Measurements from ENCODE around the gene KCNQ2. TPM values are rescaled to one million over a fixed set of nuclear protein-coding genes. Genes with fewer than 3 reads are reported as not detected.

Gene KCNQ2
- total RNA-seq, 4 donors from 2014 or later: 0.76 TPM; not detected in 3

DNA sequence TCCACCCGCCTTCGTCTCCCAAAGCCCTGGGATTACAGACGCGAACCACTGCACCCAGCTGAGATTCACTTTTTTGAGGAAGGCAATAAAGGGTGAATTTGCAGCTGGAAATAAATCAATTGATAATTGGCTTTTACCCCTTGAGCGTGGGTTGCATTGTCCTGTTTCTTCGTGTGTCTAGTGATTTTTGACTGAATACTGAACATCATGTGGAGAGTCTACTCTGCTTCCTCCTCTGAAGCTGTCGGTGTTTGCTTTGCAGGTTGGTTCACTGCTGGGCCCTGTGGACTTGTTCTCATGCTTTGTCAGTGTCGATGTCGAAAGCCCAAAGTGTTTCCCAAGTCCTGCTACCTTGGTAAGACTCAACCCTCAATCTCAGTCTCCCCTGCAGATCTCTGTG, 32.2 kb upstream of the KCNQ2 start:
- H3K27me3 ChIP-seq: peaks cover 66% of the 10 kb centered on the region
- peaks cover 9% of the 10 kb centered on the region for H3K9me3 ChIP-seq
- WGBS: 84% methylated on average over 9 of the region's 9 CpGs

GRCh38 chr20:63503524-63503923, 31.1 kb upstream of the KCNQ2 start:
- Histone ChIP-seq H3K4me3 (no peak overlapping the region), H3K27me3 (peaks cover 74% of the 10 kb centered on the region), H3K4me1 (peaks cover 14% of the 10 kb centered on the region), H3K36me3 (no peaks in the 10 kb centered on the region), H3K27ac (no peak overlapping the region), H3K9me3 (peaks cover 9% of the 10 kb centered on the region)
- TF ChIP-seq POLR2AphosphoS5 (IDR thresholded peaks at IDR 0.05) (no peak), EP300 (IDR thresholded peaks at IDR 0.05) (no peak), CTCF (IDR thresholded peaks at IDR 0.05) (no peak), POLR2A (IDR thresholded peaks at IDR 0.05) (no peak)
- no peak for DNase-seq (ENCODE audit: low spot score in 2 of 2)
- WGBS: 40% methylated on average over 6 of the region's 7 CpGs

More for the DNA sequence above, 32.2 kb upstream of the KCNQ2 start:
- Histone ChIP-seq H3K36me3 (no peaks in the 10 kb centered on the region), H3K4me1 (peaks cover 2% of the 10 kb centered on the region), H3K4me3 (no peak overlapping the region), H3K27ac (no peak overlapping the region)
- DNase-seq (ENCODE audit: low spot score in 2 of 2): no peak
- TF ChIP-seq CTCF (IDR thresholded peaks at IDR 0.05) (no peak), POLR2AphosphoS5 (IDR thresholded peaks at IDR 0.05) (no peak), POLR2A (IDR thresholded peaks at IDR 0.05) (no peak), EP300 (IDR thresholded peaks at IDR 0.05) (no peak)

GRCh38 chr20:63502671-63503172, 30.3 kb upstream of the KCNQ2 start:
- Histone ChIP-seq H3K36me3 (no peaks in the 10 kb centered on the region), H3K4me3 (no peak overlapping the region), H3K9me3 (peaks cover 9% of the 10 kb centered on the region), H3K27ac (no peak overlapping the region), H3K4me1 (peaks cover 22% of the 10 kb centered on the region), H3K27me3 (peaks cover 82% of the 10 kb centered on the region)
- WGBS: 44% methylated on average over 8 of the region's 15 CpGs
- TF ChIP-seq POLR2A (IDR thresholded peaks at IDR 0.05) (no peak), CTCF (IDR thresholded peaks at IDR 0.05) (no peak), EP300 (IDR thresholded peaks at IDR 0.05) (no peak)
- DNase-seq (ENCODE audit: low spot score in 2 of 2): no peak

- TF ChIP-seq CTCF (IDR thresholded peaks at IDR 0.05): no peak
- no peak for TF ChIP-seq POLR2AphosphoS5 (IDR thresholded peaks at IDR 0.05)
- Histone ChIP-seq H3K9me3 (peaks cover 9% of the 10 kb centered on the region), H3K4me1 (peaks cover 24% of the 10 kb centered on the region), H3K27me3 (peaks cover 89% of the 10 kb centered on the region), H3K36me3 (no peaks in the 10 kb centered on the region), H3K4me3 (no peak overlapping the region), H3K27ac (no peak overlapping the region)
- WGBS: no CpG with 5 or more reads among the region's 26 CpGs
- no peak for DNase-seq (ENCODE audit: low spot score in 2 of 2)
Observed at GRCh38 chr20:63501818-63502670, 29.6 kb upstream of the KCNQ2 start.

- H3K9me3 ChIP-seq: peaks cover 9% of the 10 kb centered on the region
- H3K36me3 ChIP-seq: no peaks in the 10 kb centered on the region
- peaks cover 33% of the 10 kb centered on the region for H3K4me1 ChIP-seq
- 80% methylated on average over 17 of the region's 27 CpGs for WGBS
- no peak for DNase-seq (ENCODE audit: low spot score in 2 of 2)
- H3K27me3 ChIP-seq: peaks cover 94% of the 10 kb centered on the region
- no peak overlapping the region for H3K4me3 ChIP-seq
- H3K27ac ChIP-seq: no peak overlapping the region
- TF ChIP-seq POLR2AphosphoS5 (IDR thresholded peaks at IDR 0.05) (no peak), CTCF (IDR thresholded peaks at IDR 0.05) (no peak), POLR2A (IDR thresholded peaks at IDR 0.05) (no peak), EP300 (IDR thresholded peaks at IDR 0.05) (no peak)
Observed at GRCh38 chr20:63500902-63501817, 28.7 kb upstream of the KCNQ2 start.
